H1 (cell line): Measurements from ENCODE around the gene RAB1B. TPM values are rescaled to one million over a fixed set of nuclear protein-coding genes. Genes with fewer than 3 reads are reported as not detected.

Experiments used
- GTF2F1 ChIP-seq: IDR thresholded peaks from 2 replicates; pipeline ENCODE4 v1.6.1; 2012; ENCODE audit warnings: low read depth, low read length, improper control_type of control experiment, borderline replicate concordance
- polyA plus RNA-seq, 7 experiments: library from polyadenylated mRNA; depleted of rRNA in 3 of 7; stranded (reverse) in 5 of 7; unstranded in 2 of 7; fragments of >200 nt in 5 of 7; fragments of 200-250 nt in 2 of 7; gene quantifications; 1 replicate in 5 of 7; 2 replicates in 1 of 7; 4 replicates in 1 of 7; pipeline versions ENCODE4 v1.2.1 to v1.2.3, GENCODE V29; 2011 to 2013; ENCODE audit warnings: missing spikeins in 2 of 7, mixed read lengths in 2 of 7
- total RNA-seq: library from RNA; stranded (reverse); fragmentation: NEBNext Ultra II Directional; extraction: Animal tissue kit (Norgen Biotek cat#: 25700); gene quantifications from 2 replicates; pipeline ENCODE4 v1.2.1, GENCODE V29; 2021

RAB1B gene
- total and polyA plus RNA-seq, 2 of the 8 experiments (the other 6 are each of a cell fraction or from before 2014, with no cell fraction given), result 100 to 217 TPM

GRCh38 chr11:66221726-66222236 lies 46.7 kb upstream of the RAB1B start (continued):
- TF ChIP-seq GTF2F1, result no peak
